IMR-90 (cell line): Measurements from ENCODE around the gene KCNQ1. TPM values are rescaled to one million over a fixed set of nuclear protein-coding genes. Genes with fewer than 3 reads are reported as not detected.

Experiments
- ATAC-seq: fragments of 200-7000 bp; cut with Tn5 transposase; 2 replicates; pipeline ENCODE4 v1.9.1; 2020; ENCODE audit warnings: low read depth, mild to moderate bottlenecking, moderate library complexity
- BruUV-seq: library from RNA; stranded (reverse); fragments of 400-500 nt; replicated peaks from 2 replicates; lab custom pipeline; 2021; lab: Mats Ljungman, UMichigan
- CTCF ChIA-PET: fragments of 300-600 bp; formaldehyde crosslinking; extraction: SDS; loops from one replicate; lab custom pipeline; 2021; ENCODE audit warnings: antibody characterized with exemption; lab: Yijun Ruan, JAX
- POLR2A ChIA-PET: fragments of 300-600 bp; sonication (Branson Sonifier 250); formaldehyde crosslinking; loops from one replicate; lab custom pipeline; 2022; ENCODE audit warnings: antibody characterized with exemption; ENCODE audit not compliant: unreplicated experiment; lab: Charles Lee
- DNase-seq: peaks from one replicate; pipeline ENCODE4 v3.0.0; 2013
- H2AFZ ChIP-seq: replicated peaks from 2 replicates; pipeline ENCODE3; 2013; ENCODE audit warnings: low read length, mild to moderate bottlenecking; ENCODE audit not compliant: poor library complexity
- H2AK5ac ChIP-seq: 2 replicates; pipeline ENCODE4 v1.6.1; 2013; ENCODE audit warnings: low read depth, low read length, inconsistent platforms
- H2AK9ac ChIP-seq: replicated peaks from 2 replicates; pipeline ENCODE3; 2013; ENCODE audit warnings: mild to moderate bottlenecking, low read depth, low read length, moderate library complexity; ENCODE audit not compliant: poor library complexity
- H2BK120ac ChIP-seq: 2 replicates; pipeline ENCODE4 v1.6.1; 2013; ENCODE audit warnings: low read depth, low read length, inconsistent platforms
- H2BK15ac ChIP-seq: 3 replicates; pipeline ENCODE4 v1.6.1; 2013; ENCODE audit warnings: low read depth, low read length, inconsistent platforms
- H2BK20ac ChIP-seq: 2 replicates; pipeline ENCODE4 v1.6.1; 2013; ENCODE audit warnings: low read depth, mild to moderate bottlenecking, inconsistent platforms, low read length, moderate library complexity
- H2BK5ac ChIP-seq: 2 replicates; pipeline ENCODE4 v1.6.1; 2013; ENCODE audit warnings: mild to moderate bottlenecking, low read depth, low read length, inconsistent platforms; ENCODE audit not compliant: poor library complexity, severe bottlenecking
- H3K14ac ChIP-seq: replicated peaks from 2 replicates; pipeline ENCODE4 v1.6.1; 2013; ENCODE audit warnings: low read depth, low read length, inconsistent platforms
- H3K18ac ChIP-seq: 2 replicates; pipeline ENCODE4 v1.6.1; 2013; ENCODE audit warnings: low read depth, low read length, control low read depth
- H3K23ac ChIP-seq: 2 replicates; pipeline ENCODE4 v1.6.1; 2013; ENCODE audit warnings: low read depth, low read length, inconsistent platforms
- H3K27ac ChIP-seq: 2 replicates; pipeline ENCODE4 v1.5.1; 2013; ENCODE audit warnings: mild to moderate bottlenecking, control low read depth, low read length; ENCODE audit not compliant: insufficient read depth
- H3K27me3 ChIP-seq: 2 replicates; pipeline ENCODE4 v1.6.1; 2013; ENCODE audit warnings: low read length; ENCODE audit not compliant: control insufficient read depth, insufficient read depth
- H3K36me3 ChIP-seq: 2 replicates; pipeline ENCODE4 v1.6.1; 2013; ENCODE audit warnings: low read length, mixed read lengths; ENCODE audit not compliant: control insufficient read depth, insufficient read depth
- H3K4ac ChIP-seq: 2 replicates; pipeline ENCODE4 v1.6.1; 2013; ENCODE audit warnings: low read depth, low read length, inconsistent platforms
- H3K4me1 ChIP-seq: 2 replicates; pipeline ENCODE4 v1.6.1; 2013; ENCODE audit warnings: low read length, mixed read lengths; ENCODE audit not compliant: control insufficient read depth, insufficient read depth
- H3K4me2 ChIP-seq: 2 replicates; pipeline ENCODE4 v1.6.1; 2013; ENCODE audit warnings: low read depth, mild to moderate bottlenecking, control low read depth, low read length, moderate library complexity
- H3K4me3 ChIP-seq: 2 replicates; pipeline ENCODE4 v1.5.1; 2013; ENCODE audit warnings: low read depth, mild to moderate bottlenecking, control low read depth, low read length, moderate library complexity; ENCODE audit not compliant: insufficient read depth
- H3K56ac ChIP-seq: 2 replicates; pipeline ENCODE4 v1.6.1; 2013; ENCODE audit warnings: low read length, inconsistent platforms; ENCODE audit not compliant: insufficient read depth; ENCODE audit errors: extremely low read depth
- H3K79me1 ChIP-seq, 2 experiments: 2 replicates each; pipeline ENCODE4 v1.6.1; 2013; ENCODE audit warnings: low read length in 2 of 2, inconsistent platforms in 1 of 2, low read depth in 1 of 2
- H3K9ac ChIP-seq: 2 replicates; pipeline ENCODE4 v1.6.1; 2013; ENCODE audit warnings: low read depth, low read length, control low read depth
- H3K9me1 ChIP-seq: 2 replicates; pipeline ENCODE4 v1.6.1; 2013; ENCODE audit warnings: low read length, inconsistent platforms; ENCODE audit not compliant: insufficient read depth
- H3K9me3 ChIP-seq: 2 replicates; pipeline ENCODE4 v1.6.1; 2013; ENCODE audit warnings: low read length; ENCODE audit not compliant: control insufficient read depth, insufficient read depth
- H4K20me1 ChIP-seq: 2 replicates; pipeline ENCODE4 v1.6.1; 2013; ENCODE audit warnings: low read length, inconsistent platforms; ENCODE audit not compliant: insufficient read depth
- H4K5ac ChIP-seq: 2 replicates; pipeline ENCODE4 v1.6.1; 2013; ENCODE audit warnings: mild to moderate bottlenecking, low read depth, low read length, control low read depth
- H4K8ac ChIP-seq, 2 experiments: 2 replicates each; pipeline ENCODE4 v1.6.1; 2013; ENCODE audit warnings: low read depth in 2 of 2, low read length in 2 of 2, control low read depth in 1 of 2, inconsistent platforms in 1 of 2
- H4K91ac ChIP-seq: 2 replicates; pipeline ENCODE4 v1.6.1; 2013; ENCODE audit warnings: low read depth, low read length, inconsistent platforms; ENCODE audit not compliant: insufficient read depth
- BHLHE40 ChIP-seq: fragments of 150-350 bp; IDR thresholded peaks from 2 replicates; pipeline ENCODE4 v1.6.1; 2016; ENCODE audit warnings: mild to moderate bottlenecking, low read depth, low read length
- CEBPB ChIP-seq: IDR thresholded peaks from 2 replicates; pipeline ENCODE4 v1.6.1; 2012; ENCODE audit warnings: low read depth, low read length, improper control_type of control experiment
- CHD1 ChIP-seq: IDR thresholded peaks from 2 replicates; pipeline ENCODE4 v1.6.1; 2012; ENCODE audit warnings: low read depth, low read length, improper control_type of control experiment
- FOS ChIP-seq: fragments of 150-350 bp; IDR thresholded peaks from 2 replicates; pipeline ENCODE4 v1.6.1; 2016; ENCODE audit warnings: low read depth, low read length
- MAFK ChIP-seq: IDR thresholded peaks from 2 replicates; pipeline ENCODE4 v1.6.1; 2012; ENCODE audit warnings: low read depth, low read length, improper control_type of control experiment
- MAZ ChIP-seq: IDR thresholded peaks from 2 replicates; pipeline ENCODE4 v1.6.1; 2012; ENCODE audit warnings: low read depth, mild to moderate bottlenecking, low read length, improper control_type of control experiment, moderate library complexity, borderline replicate concordance
- MXI1 ChIP-seq: IDR thresholded peaks from 2 replicates; pipeline ENCODE4 v1.6.1; 2012; ENCODE audit warnings: low read depth, mild to moderate bottlenecking, low read length, moderate library complexity, borderline replicate concordance
- NFE2L2 ChIP-seq: fragments of 150-350 bp; IDR thresholded peaks from 2 replicates; pipeline ENCODE4 v1.6.1; 2016; ENCODE audit warnings: low read depth, mild to moderate bottlenecking, low read length
- POLR2A ChIP-seq: IDR thresholded peaks from 2 replicates; pipeline ENCODE4 v1.6.1; 2012; ENCODE audit warnings: mild to moderate bottlenecking, low read depth, low read length
- RAD21 ChIP-seq: IDR thresholded peaks from 2 replicates; pipeline ENCODE4 v1.6.1; 2012; ENCODE audit warnings: low read length, improper control_type of control experiment
- RCOR1 ChIP-seq: IDR thresholded peaks from 2 replicates; pipeline ENCODE4 v1.6.1; 2012; ENCODE audit warnings: mild to moderate bottlenecking, low read length, improper control_type of control experiment; ENCODE audit not compliant: insufficient replicate concordance
- RFX5 ChIP-seq: IDR thresholded peaks from 2 replicates; pipeline ENCODE4 v1.8.0; 2012; ENCODE audit warnings: low read depth, mild to moderate bottlenecking, low read length, moderate library complexity
- SMC3 ChIP-seq: fragments of 150-350 bp; IDR thresholded peaks from 2 replicates; pipeline ENCODE4 v1.6.1; 2016; ENCODE audit warnings: low read depth, mild to moderate bottlenecking, antibody characterized with exemption, low read length, moderate library complexity
- WGBS, 2 experiments: methylation state at CpG; one replicate each; pipeline versions ENCODE4 v1.1.5 to v1.1.7; 2013; ENCODE audit warnings: missing lambda C conversion rate in 2 of 2; ENCODE audit not compliant: insufficient read length in 1 of 2; ENCODE audit errors: extremely low coverage in 2 of 2; 5-methylcytosine and 5-hydroxymethylcytosine counted together
- dilution Hi-C: fragments of 300-500 bp; cut with HindIII; formaldehyde crosslinking; loops from one replicate; pipeline ENCODE4 v1.14.3; 2018; ENCODE audit warnings: low sequenced_read_pairs; ENCODE audit not compliant: unreplicated experiment
- in situ Hi-C: fragments of 300-500 bp; cut with MboI; formaldehyde crosslinking; loops from 3 replicates; pipeline ENCODE4 v1.14.3; 2019; ENCODE audit warnings: low sequenced_read_pairs, inconsistent platforms, mixed read lengths
- intact Hi-C: fragments of 100-400 bp; cut with micrococcal nuclease; formaldehyde crosslinking; loops from 2 replicates; pipeline ENCODE4 v1.10.0; 2022
- polyA plus RNA-seq, 3 experiments: library from polyadenylated mRNA; depleted of rRNA; stranded (reverse); fragments of >200 nt; gene quantifications; 2 replicates each; pipeline ENCODE4 v1.2.3, GENCODE V29; 2012; ENCODE audit warnings: low replicate concordance in 1 of 3
- total RNA-seq: library from RNA; depleted of rRNA; stranded (reverse); fragments of >200 nt; gene quantifications from 2 replicates; pipeline ENCODE4 v1.2.3, GENCODE V29; 2012
- TF ChIP-seq, protein P1 (sequence below): fragments of 150-350 bp; IDR thresholded peaks from 2 replicates; pipeline ENCODE4 v1.6.1; 2016; ENCODE audit warnings: low read depth, mild to moderate bottlenecking, low read length, moderate library complexity, borderline replicate concordance
- TF ChIP-seq, protein P2 (sequence below): fragments of 150-350 bp; IDR thresholded peaks from 2 replicates; pipeline ENCODE4 v1.6.1; 2017; ENCODE audit warnings: mild to moderate bottlenecking, antibody characterized with exemption, low read length, low read depth
- TF ChIP-seq, protein P3 (sequence below): conservative IDR thresholded peaks from 2 replicates; pipeline ENCODE4 v1.5.1; 2012; ENCODE audit warnings: mild to moderate bottlenecking, low read depth, low read length, improper control_type of control experiment

The KCNQ1 gene
- total and polyA plus RNA-seq, 2 of the 4 experiments (the other 2 are of a cell fraction) = 0.07 TPM; not detected in 1

DNA sequence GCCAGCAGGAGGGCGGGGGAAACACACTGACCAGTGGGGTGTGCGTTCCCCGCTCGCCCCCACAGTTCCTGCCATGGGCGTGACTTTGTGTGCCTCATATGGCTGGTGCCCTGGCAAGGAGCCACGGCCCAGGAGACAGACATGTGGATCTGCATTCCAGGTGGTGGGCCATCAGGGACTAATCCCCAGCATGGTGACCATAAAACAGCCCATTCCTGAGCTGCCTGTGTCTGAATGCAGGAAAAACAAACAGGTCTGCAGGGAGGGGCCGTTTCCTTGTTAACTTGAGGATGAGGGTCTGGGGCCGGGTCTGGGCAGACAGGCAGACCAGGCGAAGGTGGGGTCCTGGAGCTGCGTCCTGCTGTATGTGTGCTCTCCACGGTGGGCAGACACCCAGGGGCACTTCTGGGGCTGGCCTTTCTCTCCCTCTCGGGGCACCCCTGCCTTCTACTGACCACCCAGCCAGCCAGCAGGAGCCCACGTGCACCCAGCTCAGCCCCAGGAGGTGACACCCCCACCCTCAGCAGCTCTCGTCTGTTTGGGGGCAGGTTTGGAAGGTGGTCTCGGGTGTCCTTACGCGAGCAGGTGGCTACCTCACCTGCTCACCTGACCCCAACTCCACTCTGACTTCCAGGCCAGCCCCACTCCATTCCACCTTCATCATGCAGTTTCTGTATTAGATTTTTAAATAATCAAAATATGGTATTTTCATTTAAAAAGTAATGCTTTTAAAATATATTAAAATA lies 134.7 kb downstream of the KCNQ1 start:
- in situ Hi-C loops = no loop called here
- Histone ChIP-seq H2BK20ac (no peak overlapping the region), H2BK120ac (no peak overlapping the region), H2BK5ac (no peak overlapping the region), H3K27ac (no peak overlapping the region), H3K14ac (no peak overlapping the region), H3K23ac (no peak overlapping the region), H2AK5ac (no peak overlapping the region), H3K4me3 (no peak overlapping the region), H3K56ac (no peak overlapping the region), H2BK15ac (no peak overlapping the region), H3K27me3 (peaks cover 20% of the 10 kb centered on the region; the same call in 1 of the 2 replicates), H3K9ac (no peak overlapping the region), H4K8ac (no peak overlapping the region), H2AK9ac (no peak overlapping the region), H2AFZ (no peak overlapping the region), H3K4ac (no peak overlapping the region), H4K91ac (no peak overlapping the region), H3K4me1 (no peaks in the 10 kb centered on the region), H3K4me2 (no peak overlapping the region), H4K20me1 (no peaks in the 10 kb centered on the region), H4K5ac (no peak overlapping the region), H3K9me3 (no peaks in the 10 kb centered on the region), H3K79me1 (no peaks in the 10 kb centered on the region), H3K9me1 (no peaks in the 10 kb centered on the region; the same call in 1 of the 2 replicates), H3K18ac (no peak overlapping the region), H3K36me3 (no peaks in the 10 kb centered on the region)
- TF ChIP-seq, protein P1, sequence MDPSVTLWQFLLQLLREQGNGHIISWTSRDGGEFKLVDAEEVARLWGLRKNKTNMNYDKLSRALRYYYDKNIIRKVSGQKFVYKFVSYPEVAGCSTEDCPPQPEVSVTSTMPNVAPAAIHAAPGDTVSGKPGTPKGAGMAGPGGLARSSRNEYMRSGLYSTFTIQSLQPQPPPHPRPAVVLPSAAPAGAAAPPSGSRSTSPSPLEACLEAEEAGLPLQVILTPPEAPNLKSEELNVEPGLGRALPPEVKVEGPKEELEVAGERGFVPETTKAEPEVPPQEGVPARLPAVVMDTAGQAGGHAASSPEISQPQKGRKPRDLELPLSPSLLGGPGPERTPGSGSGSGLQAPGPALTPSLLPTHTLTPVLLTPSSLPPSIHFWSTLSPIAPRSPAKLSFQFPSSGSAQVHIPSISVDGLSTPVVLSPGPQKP = no peak
- TF ChIP-seq, protein P2, sequence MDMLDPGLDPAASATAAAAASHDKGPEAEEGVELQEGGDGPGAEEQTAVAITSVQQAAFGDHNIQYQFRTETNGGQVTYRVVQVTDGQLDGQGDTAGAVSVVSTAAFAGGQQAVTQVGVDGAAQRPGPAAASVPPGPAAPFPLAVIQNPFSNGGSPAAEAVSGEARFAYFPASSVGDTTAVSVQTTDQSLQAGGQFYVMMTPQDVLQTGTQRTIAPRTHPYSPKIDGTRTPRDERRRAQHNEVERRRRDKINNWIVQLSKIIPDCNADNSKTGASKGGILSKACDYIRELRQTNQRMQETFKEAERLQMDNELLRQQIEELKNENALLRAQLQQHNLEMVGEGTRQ = no peak
- TF ChIP-seq POLR2A (no peak), NFE2L2 (no peak), MAFK (no peak), SMC3 (no peak), MAZ (no peak), RAD21 (no peak), FOS (no peak), RFX5 (no peak), CEBPB (no peak), RCOR1 (no peak), CHD1 (no peak), BHLHE40 (no peak), MXI1 (no peak)
- TF ChIP-seq, protein P3, sequence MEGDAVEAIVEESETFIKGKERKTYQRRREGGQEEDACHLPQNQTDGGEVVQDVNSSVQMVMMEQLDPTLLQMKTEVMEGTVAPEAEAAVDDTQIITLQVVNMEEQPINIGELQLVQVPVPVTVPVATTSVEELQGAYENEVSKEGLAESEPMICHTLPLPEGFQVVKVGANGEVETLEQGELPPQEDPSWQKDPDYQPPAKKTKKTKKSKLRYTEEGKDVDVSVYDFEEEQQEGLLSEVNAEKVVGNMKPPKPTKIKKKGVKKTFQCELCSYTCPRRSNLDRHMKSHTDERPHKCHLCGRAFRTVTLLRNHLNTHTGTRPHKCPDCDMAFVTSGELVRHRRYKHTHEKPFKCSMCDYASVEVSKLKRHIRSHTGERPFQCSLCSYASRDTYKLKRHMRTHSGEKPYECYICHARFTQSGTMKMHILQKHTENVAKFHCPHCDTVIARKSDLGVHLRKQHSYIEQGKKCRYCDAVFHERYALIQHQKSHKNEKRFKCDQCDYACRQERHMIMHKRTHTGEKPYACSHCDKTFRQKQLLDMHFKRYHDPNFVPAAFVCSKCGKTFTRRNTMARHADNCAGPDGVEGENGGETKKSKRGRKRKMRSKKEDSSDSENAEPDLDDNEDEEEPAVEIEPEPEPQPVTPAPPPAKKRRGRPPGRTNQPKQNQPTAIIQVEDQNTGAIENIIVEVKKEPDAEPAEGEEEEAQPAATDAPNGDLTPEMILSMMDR = no peak
- 51% methylated on average over 8 of the region's 17 CpGs; no CpG with 5 or more reads in 1 of the 2 experiments for WGBS, 2 experiments
- dilution Hi-C loops = no loop called here
- CTCF ChIA-PET = no interaction called here
- no peak for DNase-seq
- no TSS peak for BruUV-seq
- POLR2A ChIA-PET = no interaction called here
- intact Hi-C loops = no loop called here
- no peak for ATAC-seq
